Epithelial cell of prostate (primary cell): Measurements from ENCODE around the gene IRX4.

Experiments
- DNase-seq: peaks from one replicate; pipeline ENCODE4 v3.0.0-alpha.2; 2011; ENCODE audit warnings: low read depth, low spot score
- H3K27ac ChIP-seq: fragments of 450-650 bp; 2 replicates; pipeline ENCODE4 v1.5.1; 2017; ENCODE audit warnings: mild to moderate bottlenecking

IRX4 gene

DNA sequence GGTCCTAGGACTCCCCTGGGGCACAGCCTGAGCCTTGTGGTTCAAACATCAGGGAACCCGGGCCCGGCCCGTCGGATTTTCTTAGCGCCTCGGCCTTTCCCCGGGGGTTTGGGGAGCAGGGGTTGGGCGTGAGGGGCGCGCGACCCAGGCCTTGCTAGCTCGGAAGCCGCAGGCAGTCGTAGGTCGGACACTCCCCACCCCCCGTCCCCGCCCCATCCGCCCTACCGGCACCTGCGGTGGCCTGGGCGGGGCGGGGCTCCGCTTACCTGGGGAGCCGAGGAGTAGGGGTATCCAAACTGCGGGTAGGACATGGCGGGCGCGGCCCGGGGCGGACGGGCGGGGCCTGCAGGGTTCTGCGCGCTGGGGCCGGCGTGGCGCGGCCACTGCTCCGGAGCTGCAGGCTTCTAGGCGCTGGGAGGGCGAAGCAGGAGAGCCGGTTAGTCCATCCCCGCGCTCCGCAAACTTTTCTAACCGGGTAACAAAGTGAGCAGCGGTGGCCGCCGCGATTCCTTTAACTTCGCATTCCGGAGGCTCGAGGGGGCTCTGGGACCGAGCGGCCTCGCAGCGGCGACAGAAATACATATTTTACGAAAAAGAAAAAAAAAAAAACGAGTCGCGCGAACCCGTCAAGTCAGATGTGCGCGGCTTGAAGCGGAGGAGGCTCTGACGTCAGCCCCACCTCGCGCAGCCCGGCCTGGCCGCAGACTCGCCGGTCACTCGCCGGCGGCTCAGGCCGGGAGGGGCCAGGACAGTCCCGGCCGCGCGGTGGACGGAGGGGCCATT is at the start of gene IRX4:
Gene IRX4 (minus strand): TSS at position 589 of the 783 bp plus-strand sequence. CDS start 278 bp downstream, at position 311.
- peak within 1 kb of the TSS; percentile 71 for H3K27ac ChIP-seq

DNA sequence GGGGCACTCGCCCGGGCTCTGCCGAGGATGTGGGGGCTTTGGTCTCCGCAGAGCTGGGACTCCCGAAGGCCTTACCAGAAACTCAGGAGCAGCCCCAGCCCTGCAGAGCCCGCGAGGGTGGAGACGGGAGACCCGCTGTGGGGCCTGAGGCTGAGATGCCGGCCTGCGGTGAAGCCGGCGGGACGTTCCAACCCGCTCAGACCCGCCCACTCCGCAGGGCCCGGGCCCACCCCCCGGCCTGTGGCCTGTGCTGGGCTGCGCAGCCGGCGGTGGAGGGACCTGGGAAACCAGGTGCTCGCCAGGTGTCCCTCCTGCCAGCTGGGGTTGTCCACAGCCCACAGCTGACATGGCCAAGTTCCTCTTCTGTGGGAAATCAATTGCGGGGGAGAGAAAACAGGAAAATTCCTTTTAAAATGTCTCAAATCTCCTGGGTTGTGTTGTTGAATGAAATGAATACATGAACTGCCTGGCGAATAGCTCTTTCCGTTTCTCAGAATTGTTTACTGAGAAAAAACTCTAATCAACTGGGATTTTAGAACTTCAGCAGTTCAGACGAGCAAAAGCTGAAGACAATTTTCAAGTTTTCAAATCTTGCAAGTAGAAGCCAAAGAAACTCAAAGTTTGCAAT is 49.0 kb upstream of the IRX4 start:
- peak overlapping the region; percentile 51 for H3K27ac ChIP-seq

More for the DNA sequence above, at the start of gene IRX4:
- DNase-seq, result peak; percentile 6

DNA sequence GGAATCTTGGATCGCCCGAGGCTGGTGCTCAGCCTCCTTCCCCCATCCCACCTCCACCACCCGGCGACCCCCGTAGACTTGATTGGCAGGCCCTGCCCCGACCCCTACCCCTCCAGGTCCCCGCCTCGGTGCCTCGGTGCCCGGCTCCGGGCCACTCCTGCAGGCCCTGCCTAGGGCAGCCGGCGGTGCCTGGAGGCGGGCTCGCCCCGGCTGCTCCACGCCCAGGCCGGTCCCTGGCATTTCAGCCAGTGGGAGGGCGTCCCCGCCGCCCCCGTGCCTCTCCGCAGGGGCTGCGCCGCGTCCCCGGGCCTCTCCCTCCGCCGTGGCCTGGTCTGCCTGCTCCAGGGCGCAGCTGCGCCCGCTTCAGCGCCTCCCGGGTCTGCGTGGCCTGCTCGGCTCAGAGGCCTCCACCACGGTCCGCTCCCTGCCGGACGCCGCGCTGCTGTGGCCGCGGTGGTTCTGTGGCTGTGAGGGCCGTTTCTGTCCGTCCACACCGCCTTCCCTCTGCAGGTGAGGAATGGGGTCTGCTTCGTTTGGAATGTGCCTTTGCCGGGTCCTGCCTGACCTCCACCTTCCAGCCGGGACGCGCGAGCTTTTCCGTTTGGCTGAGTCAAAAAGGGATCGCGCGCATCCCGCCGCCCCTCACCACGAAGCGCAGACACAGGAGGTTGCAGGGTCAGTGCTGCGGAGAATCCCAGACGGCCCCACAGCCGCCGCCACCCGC is 48.3 kb upstream of the IRX4 start:
- DNase-seq, result no peak
- H3K27ac ChIP-seq, result peak overlapping the region; percentile 51

More for the DNA sequence above, 49.0 kb upstream of the IRX4 start:
- DNase-seq, result no peak

DNA sequence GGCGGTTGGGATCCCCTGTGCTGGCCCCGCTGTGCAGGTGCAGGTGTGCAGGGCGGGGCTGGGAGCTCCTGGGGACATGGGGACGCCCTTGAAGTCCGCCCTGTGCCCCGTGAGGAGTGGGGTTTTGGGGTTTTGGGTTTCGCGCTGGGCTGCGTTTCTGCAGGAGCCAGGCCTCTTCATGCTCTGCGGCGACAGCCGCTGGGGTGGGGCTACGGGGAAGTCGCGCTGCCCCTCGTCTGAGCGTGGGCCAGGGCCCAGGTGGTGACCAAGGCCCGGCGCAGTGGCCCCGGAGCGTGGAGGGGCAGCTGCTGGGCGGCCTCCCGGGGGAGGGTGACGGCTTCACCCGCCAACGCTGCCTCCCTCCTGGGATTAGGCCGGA is 47.8 kb upstream of the IRX4 start:
- peak overlapping the region; percentile 51 for H3K27ac ChIP-seq
- no peak for DNase-seq

DNA sequence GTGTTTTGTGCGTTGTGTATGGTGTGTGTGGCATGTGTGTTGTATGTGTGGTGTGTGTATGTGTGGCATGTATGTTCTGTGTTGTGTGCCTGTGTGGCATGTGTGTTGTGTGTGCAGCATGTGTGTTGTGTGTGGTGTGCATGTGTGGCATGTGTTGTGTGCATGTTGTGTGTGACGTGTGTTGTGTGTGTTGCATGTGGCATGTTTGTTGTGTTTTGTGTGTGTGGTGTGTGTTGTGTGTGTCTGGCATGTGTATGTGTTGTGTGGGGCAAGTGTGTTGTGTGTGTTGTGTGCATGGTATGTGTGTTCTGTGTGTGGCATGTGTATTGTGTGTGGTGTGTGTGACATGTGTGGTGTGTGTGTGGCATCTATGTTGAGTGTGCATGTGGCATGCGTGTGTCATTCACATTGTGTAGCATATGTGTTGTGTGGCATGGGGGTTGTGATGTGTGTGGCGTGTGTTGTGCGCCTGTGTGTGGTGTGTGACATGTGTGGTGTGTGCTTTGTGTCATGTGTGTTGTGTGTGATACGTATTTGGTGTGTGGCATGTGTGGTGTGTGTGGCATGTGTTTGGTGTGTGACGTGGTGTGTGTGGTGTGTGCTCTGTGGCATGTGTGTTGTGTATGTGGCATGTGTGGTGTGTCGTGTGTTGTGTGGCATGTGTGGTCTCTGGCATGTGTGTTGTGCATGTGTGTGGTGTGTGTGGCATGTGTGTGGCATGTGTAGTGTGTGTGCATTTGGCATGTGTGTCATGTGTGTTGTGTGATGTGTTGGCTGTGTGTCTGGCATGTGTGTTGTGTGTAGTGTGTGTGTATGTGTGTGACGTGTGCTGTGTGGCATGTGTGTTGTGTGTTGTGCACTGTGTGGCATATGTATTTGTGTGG is 46.6 kb upstream of the IRX4 start:
- DNase-seq, result no peak
- H3K27ac ChIP-seq, result no peak overlapping the region

DNA sequence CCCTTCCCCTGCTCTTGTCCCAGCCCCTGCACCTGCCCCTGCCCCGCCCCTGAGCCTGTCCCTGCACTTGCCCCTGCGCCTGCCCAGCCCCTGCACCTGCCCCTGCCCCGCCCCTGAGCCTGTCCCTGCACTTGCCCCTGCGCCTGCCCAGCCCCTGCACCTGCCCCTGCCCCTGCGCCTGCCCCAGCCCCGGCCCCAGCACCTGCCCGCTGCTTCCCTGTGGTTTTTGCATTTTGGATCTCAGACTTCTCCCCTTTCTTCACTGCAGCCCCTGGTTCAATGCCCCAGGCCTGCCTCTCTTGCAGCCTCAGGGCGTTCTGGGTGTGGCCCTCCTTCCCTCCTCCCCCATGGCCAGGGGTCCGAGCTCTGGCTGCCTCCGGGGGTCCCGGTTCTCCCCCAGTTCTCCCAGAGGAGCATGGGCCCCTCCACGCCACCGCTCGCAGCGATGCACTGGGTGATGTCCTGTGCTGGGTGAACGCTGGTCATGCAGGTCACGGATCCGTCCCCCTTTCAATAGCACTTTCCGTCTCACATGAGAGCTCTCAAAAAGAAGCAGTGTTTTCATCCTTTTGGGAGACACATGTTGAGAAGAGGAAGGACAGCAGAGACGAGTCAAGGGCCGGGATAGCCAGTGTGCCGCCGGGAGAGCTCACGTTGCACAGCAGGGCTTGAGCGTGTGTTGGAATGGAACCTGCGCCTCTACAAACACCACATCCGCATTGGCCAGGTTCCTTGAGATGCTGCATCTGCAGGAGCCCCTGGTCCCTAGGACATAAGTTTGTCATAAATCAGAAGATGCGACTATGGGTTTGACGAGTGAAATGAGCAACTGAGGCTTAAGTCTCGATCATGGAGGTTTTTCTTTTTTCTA is 44.0 kb upstream of the IRX4 start:
- no peak overlapping the region for H3K27ac ChIP-seq
- DNase-seq, result no peak

DNA sequence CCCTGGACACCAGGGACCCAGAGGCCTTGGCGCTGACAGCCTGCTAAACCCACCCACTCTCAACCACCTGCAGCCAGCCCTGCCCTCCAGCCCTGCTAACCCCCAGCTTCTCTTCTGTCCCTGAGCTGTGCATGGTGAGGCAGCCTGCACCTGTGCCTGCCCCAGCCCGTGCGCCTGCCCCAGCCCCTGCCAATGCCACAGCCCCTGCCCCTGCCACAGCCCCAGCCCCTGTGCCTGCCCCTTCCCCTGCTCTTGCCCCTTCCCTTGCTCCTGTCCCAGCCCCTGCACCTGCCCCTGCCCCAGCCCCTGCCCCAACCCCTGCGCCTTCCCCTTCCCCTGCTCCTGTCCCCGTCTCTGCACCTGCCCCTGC is 43.3 kb upstream of the IRX4 start:
- DNase-seq, result no peak
- no peak overlapping the region for H3K27ac ChIP-seq

DNA sequence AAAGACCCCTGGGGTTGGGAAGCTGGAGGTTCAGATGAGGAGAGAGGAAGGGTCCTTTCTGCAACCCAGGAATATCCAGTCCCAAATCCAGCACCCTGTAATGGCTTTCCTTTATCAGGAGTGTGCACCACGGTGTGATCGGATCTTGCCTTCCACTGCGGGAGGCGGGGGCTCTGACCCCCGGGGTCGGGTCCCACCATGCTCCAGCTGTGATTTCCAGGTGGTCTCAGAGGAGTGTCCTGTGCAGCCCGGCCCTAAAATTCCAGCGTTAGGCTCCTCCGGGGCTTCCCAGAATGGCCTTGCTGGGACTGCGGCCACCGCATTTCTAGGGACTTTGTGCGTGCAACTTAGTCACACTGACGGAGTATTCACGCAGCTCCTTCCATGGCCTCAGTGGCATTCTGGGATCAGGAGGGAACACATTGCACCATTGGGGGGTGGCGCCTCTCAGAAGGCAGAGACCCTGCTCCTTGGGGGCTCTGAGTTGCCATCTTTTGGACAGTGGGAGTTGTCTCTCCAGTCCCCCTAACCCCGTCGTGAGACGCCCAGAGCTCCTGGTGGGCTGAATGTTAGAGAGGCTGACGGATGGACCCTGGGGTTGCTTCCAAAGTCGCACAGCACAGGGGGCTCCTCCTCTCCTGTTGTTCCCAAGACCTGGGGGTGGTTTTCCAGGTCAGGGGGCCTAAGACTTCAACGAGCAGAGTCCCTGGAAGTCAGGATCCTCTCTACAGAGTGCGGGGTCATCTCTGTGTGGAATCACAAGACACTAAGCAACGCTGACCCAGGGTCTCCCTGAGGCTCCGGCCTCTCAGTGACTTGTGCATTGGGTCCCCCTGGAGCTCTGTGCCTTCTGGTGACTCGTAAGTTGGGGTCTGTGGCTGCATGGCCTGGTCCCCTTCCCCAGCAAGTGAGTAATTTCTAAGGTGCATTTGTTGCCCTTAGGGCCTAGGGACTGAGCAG is 42.7 kb upstream of the IRX4 start:
- H3K27ac ChIP-seq, result no peak overlapping the region
- DNase-seq, result no peak

DNA sequence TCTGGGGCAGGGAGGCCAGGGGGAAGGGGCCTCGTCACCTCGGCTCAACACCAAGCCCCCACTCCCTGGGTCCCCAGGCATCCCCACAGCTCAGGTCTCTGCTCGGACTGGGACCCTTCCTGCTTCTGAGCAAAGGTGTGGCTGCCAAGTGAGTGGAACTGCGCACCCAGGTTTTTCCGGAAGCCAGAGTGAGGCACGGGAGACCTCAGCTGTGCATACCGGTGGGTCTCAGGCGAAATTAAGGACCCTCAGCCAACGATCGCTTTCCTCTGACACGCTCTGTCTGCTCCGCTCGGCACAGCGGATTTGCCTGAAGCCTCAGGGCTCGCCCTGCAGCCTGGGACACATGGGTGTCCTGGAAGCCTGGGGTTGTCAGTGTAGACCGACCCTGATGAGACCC is 41.0 kb upstream of the IRX4 start:
- H3K27ac ChIP-seq, result no peak overlapping the region
- no peak for DNase-seq

DNA sequence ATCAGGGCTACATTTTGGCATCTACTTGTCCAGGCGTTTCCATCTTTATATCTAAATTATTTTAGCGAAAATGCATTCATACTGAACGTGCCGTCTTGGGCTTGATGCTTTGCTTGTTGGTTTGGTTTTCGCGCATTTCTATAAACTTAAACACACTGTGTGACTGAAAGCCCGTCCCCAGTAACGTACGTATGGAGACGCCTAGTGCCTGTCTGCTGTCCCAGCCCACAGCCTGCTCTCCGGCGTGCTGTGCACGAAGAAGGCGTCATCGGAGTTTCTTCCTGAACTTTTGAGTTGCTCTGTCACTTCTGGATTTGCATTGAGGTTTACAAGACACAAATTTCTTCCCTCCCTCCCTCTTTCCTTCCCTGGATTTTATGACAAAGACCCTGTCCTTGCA is 40.6 kb upstream of the IRX4 start:
- no peak overlapping the region for H3K27ac ChIP-seq
- no peak for DNase-seq

DNA sequence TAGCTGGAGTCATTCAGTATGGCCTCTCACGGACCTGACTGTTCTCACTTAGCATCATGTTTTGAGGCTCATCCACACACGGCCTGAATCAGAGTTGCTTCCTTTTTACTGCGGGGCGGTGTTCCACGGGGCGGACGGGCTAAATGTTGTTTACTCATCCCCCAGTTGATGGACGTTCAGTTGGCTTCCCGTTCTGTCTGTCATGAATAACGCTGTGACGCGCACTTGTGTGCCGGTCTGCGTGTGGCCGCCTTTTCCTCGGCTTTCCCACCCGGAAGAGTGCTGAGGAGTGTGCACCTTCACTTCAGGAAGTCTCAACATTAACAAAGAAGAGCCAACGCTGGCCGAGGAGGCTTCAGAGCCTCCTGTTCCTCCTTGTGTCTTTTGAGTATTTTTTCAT is 39.0 kb upstream of the IRX4 start:
- DNase-seq, result no peak
- H3K27ac ChIP-seq, result no peak overlapping the region

DNA sequence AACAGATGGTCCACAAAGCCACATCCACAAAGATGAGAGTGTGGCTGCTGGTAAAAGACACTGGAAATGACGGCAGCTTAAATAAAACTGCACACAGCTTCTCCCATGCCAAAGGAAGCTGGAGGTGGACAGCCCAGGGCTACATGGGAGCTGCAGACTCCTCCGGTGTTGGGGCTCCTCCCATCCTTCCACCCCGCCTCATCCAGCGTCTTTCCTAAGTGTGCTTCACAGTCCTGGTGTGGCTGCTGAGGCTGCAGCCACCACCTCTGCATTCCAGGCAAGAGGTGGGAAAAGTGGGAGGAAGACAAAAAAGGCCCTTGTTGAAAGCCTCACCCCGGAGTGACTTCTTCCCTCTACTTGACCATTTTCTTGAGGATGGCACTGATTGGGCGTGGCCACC is 37.0 kb upstream of the IRX4 start:
- no peak overlapping the region for H3K27ac ChIP-seq
- no peak for DNase-seq

DNA sequence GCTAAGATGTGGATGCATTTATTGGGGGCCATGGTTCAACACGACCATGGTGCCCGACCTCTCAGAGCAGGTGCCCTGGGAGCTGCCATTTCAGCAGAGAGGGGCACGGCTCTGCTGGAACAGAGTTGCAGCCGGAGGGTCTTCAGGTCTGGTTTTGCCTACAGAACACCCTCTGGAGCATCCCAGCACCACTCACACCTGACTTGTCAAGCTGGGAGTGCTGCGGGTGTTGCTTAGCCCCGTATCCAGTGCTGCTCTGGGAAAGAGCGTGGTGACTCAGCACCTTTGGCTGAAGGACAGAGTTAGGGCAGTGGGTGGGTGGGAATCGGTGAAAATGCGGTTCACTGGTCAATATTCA is 36.5 kb upstream of the IRX4 start:
- no peak for DNase-seq

DNA sequence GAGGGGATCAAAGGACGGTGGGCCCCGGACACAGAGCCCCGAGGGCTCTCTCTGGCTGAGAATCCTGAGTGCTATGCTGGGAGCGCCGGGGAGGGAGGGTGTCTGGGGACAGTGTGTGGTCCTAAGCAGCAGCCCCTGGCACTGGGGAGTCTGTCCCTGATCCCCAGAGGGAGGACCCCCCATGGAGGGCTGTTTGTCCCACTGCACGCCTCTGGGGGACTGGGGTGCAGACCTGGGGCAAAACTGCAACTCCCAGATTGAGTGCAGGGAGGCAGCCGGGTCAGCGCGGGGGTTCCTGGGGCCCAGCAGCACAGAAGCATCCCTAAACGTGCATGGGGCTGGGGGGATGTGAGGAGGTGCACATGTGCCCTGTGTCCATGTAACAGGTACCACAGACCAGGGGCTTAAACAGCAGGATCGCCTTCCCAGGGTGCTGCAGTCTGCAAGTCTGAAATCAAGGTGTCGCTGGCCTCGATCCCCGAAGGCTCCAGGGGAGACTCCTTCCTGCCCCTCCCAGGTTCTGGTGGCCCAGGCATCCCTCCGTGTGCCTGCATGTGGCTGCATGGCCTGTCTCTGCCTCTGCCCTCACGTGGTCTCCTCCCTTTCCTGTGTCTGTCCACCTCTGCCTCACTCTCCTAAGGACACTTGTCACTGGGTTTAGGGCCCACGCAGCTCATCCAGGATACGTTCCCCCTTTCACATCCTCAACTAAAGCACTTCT is 35.9 kb upstream of the IRX4 start:
- no peak overlapping the region for H3K27ac ChIP-seq
- DNase-seq, result no peak

More for the DNA sequence above, 36.5 kb upstream of the IRX4 start:
- no peak overlapping the region for H3K27ac ChIP-seq

DNA sequence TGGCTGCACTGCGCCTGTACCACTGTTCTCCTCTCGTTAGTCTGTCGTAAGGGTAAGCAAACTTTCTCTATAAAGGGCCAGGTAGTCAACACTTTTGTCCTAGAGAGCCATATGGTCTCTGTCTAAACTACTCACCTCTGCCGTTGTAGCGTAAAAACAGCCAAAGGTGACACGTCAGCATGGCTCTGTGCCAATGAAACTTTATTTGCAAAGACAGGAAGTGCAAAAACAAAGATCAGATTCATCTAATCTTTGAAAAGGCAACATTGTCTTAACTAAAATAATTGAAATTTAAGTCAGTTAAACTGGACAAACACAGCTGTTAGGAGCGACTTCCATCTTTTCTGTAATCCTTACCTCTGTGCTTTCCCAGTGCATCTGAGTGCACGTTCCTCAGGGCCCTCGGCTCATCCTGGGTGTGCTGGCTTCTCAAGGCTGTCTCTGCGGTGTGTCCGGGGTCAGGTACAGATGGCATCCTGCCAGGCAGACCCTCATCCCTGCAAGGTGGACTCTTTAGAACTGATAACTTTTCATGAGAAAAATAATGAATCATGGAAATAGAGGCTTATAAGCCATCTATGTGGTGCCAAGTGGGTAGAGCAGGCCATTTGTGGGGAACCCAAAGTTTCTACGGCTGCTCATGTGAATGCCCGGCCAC is 35.2 kb upstream of the IRX4 start:
- DNase-seq, result no peak
- H3K27ac ChIP-seq, result no peak overlapping the region

DNA sequence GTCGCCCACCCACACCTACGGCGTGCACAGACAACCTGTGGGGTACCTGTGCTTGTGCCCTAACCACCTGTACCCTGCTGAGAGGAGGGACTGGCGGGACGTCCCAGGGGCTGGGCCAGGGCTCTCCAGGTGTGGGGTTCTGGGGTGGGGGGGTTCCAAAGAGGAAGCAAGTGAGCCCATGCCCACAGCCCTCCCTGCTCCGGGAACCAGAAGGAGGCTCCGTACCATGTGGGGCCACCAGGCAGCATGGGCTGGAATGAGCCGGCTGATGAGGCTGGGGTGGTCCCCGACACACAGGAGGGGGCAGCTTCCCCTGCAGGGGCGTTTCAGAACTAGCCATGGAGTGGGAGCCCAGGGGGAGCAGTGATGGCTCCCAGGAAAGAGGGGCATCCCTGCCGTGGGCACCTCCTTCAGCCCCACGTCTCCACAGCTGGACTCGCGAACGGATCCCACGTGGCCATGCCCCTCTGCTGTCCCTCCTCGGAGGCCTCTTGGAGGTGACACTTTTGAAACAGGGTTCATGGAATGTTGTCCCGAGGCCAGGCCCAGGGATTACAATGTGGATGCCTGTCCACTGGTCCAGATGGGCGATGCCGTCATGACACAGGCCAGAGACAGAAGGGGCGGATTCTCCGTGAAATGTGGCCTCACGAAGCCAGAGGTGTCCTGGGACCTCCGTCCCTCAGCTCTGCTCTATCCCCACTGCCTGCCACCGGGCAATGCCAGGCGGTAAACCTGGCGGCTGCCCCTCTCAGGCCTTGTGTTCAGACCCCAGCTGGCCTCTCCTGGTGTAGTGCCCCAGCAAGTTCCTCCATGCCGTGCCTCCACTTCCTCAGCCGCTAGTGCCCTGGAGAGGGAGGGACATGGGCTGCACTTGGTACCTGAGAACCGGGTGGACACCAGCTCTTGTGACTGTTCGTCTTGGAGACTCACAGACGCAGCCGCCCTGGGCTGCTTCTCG is 33.6 kb upstream of the IRX4 start:
- no peak for DNase-seq
- no peak overlapping the region for H3K27ac ChIP-seq
